ENCODE measurements around the gene CCL8. TPM values are rescaled to one million over a fixed set of nuclear protein-coding genes. Genes with fewer than 3 reads are reported as not detected.

Gene CCL8
- total RNA-seq, 1 experiment from 2014 or later, result not detected

DNA sequence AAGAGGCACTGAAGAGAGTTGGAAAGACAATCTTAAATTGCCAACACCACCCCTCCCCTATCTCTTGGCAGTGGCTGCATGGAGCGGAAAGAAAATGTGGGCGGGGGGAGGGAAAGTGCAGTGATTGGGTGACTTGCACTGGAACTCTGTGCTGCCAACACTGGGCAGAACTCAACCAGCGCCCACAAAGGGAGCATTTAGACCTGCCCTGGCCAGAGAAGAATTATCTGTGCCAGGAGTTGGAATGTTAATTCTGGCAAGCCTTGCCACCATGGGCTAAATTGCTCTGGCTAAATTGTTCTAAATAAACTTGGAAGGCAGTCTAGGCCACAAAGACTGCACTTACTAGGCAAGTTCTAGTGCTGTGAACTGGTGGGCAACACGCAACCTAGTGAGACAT, 30.5 kb downstream of the CCL8 start:
- DNase-seq (ENCODE audit: low read depth, low spot score) (no peak), ATAC-seq (no peak)
- in situ Hi-C loops (cut with HindIII; ENCODE audit: low pct_unique_long_range_greater_than_20kb, low sequenced_read_pairs), result no loop called here
- ChIA-PET POLR2A (interaction anchor here (0.6 kb wide), 1 partner anchor 24 kb away, joined by 3 read pairs; no protein-coding TSS in a partner anchor), CTCF (interaction anchor here (0.8 to 1.0 kb wide), 2 partner anchors 12 to 149 kb away, joined by 3 to 4 read pairs; no protein-coding TSS in a partner anchor)
- intact Hi-C loops (cut with micrococcal nuclease; ENCODE audit: unreplicated experiment), result no loop called here
- Histone ChIP-seq H3K4me3 (ENCODE audit: low read depth in 2 of 2, low read length in 2 of 2) (no peak overlapping the region), H3K9me3 (ENCODE audit: control insufficient read depth, insufficient read depth, low read depth, low read length) (no peaks in the 10 kb centered on the region), H3K27ac (ENCODE audit: low read length) (no peak overlapping the region), H3K36me3 (ENCODE audit: control insufficient read depth, insufficient read depth, low read length) (no peaks in the 10 kb centered on the region), H3K27me3 (ENCODE audit: control insufficient read depth, insufficient read depth, low read length) (no peaks in the 10 kb centered on the region), H3K4me1 (ENCODE audit: control insufficient read depth, insufficient read depth, low read length) (no peaks in the 10 kb centered on the region)
- no TSS peak for BruUV-seq (replicated peaks)
- TF ChIP-seq, protein P1, sequence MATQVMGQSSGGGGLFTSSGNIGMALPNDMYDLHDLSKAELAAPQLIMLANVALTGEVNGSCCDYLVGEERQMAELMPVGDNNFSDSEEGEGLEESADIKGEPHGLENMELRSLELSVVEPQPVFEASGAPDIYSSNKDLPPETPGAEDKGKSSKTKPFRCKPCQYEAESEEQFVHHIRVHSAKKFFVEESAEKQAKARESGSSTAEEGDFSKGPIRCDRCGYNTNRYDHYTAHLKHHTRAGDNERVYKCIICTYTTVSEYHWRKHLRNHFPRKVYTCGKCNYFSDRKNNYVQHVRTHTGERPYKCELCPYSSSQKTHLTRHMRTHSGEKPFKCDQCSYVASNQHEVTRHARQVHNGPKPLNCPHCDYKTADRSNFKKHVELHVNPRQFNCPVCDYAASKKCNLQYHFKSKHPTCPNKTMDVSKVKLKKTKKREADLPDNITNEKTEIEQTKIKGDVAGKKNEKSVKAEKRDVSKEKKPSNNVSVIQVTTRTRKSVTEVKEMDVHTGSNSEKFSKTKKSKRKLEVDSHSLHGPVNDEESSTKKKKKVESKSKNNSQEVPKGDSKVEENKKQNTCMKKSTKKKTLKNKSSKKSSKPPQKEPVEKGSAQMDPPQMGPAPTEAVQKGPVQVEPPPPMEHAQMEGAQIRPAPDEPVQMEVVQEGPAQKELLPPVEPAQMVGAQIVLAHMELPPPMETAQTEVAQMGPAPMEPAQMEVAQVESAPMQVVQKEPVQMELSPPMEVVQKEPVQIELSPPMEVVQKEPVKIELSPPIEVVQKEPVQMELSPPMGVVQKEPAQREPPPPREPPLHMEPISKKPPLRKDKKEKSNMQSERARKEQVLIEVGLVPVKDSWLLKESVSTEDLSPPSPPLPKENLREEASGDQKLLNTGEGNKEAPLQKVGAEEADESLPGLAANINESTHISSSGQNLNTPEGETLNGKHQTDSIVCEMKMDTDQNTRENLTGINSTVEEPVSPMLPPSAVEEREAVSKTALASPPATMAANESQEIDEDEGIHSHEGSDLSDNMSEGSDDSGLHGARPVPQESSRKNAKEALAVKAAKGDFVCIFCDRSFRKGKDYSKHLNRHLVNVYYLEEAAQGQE (IDR thresholded peaks at IDR 0.05; ENCODE audit: insufficient read depth in 1 of 2, low read depth in 2 of 2, low read length in 1 of 2), result no peak
- TF ChIP-seq POLR2AphosphoS5 (IDR thresholded peaks at IDR 0.05; ENCODE audit: low read depth, low read length), result no peak
- TF ChIP-seq SIN3A (IDR thresholded peaks at IDR 0.05; ENCODE audit: borderline replicate concordance, insufficient read depth, low read depth, low read length), result no peak
- no peak for TF ChIP-seq TCF7L2 (IDR thresholded peaks at IDR 0.05; ENCODE audit: low read depth, low read length)
- TF ChIP-seq, protein P2, sequence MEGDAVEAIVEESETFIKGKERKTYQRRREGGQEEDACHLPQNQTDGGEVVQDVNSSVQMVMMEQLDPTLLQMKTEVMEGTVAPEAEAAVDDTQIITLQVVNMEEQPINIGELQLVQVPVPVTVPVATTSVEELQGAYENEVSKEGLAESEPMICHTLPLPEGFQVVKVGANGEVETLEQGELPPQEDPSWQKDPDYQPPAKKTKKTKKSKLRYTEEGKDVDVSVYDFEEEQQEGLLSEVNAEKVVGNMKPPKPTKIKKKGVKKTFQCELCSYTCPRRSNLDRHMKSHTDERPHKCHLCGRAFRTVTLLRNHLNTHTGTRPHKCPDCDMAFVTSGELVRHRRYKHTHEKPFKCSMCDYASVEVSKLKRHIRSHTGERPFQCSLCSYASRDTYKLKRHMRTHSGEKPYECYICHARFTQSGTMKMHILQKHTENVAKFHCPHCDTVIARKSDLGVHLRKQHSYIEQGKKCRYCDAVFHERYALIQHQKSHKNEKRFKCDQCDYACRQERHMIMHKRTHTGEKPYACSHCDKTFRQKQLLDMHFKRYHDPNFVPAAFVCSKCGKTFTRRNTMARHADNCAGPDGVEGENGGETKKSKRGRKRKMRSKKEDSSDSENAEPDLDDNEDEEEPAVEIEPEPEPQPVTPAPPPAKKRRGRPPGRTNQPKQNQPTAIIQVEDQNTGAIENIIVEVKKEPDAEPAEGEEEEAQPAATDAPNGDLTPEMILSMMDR (IDR thresholded peaks at IDR 0.05), result no peak

DNA sequence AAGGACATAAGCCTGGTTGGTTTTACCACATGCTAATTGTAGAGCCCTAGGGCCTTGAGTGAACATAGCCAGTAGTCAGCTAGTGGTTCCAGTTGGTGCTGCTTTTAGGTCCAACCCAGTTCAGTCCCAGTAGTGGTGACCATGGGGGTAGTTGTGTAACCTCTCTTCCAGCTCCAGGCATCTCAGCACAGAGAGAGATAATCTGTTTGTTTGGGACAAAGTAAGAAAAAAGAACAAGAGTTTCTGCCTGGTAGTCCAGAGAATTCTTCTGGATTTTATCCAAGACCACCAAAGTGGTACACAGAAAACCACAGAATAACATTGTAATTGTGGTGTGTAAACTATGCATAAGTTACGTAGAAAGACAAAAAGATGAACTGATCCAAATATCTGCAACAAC, 31.9 kb downstream of the CCL8 start:
- H3K4me1 ChIP-seq (ENCODE audit: control insufficient read depth, insufficient read depth, low read length), result no peaks in the 10 kb centered on the region
- H3K36me3 ChIP-seq (ENCODE audit: control insufficient read depth, insufficient read depth, low read length), result no peaks in the 10 kb centered on the region
- TF ChIP-seq TCF7L2 (IDR thresholded peaks at IDR 0.05; ENCODE audit: low read depth, low read length) (no peak), SIN3A (IDR thresholded peaks at IDR 0.05; ENCODE audit: borderline replicate concordance, insufficient read depth, low read depth, low read length) (no peak), POLR2AphosphoS5 (IDR thresholded peaks at IDR 0.05; ENCODE audit: low read depth, low read length) (no peak)
- TF ChIP-seq, protein P2 (IDR thresholded peaks at IDR 0.05), result no peak
- TF ChIP-seq, protein P1 (IDR thresholded peaks at IDR 0.05; ENCODE audit: insufficient read depth in 1 of 2, low read depth in 2 of 2, low read length in 1 of 2), result no peak
- POLR2A ChIA-PET, result no interaction called here
- H3K27ac ChIP-seq (ENCODE audit: low read length), result no peak overlapping the region
- no peak overlapping the region for H3K4me3 ChIP-seq (ENCODE audit: low read depth in 2 of 2, low read length in 2 of 2)
- H3K27me3 ChIP-seq (ENCODE audit: control insufficient read depth, insufficient read depth, low read length), result no peaks in the 10 kb centered on the region
- DNase-seq (ENCODE audit: low read depth, low spot score) (no peak), ATAC-seq (no peak)
- no peaks in the 10 kb centered on the region for H3K9me3 ChIP-seq (ENCODE audit: control insufficient read depth, insufficient read depth, low read depth, low read length)
- in situ Hi-C loops (cut with HindIII; ENCODE audit: low pct_unique_long_range_greater_than_20kb, low sequenced_read_pairs) (no loop called here), intact Hi-C loops (cut with micrococcal nuclease; ENCODE audit: unreplicated experiment) (no loop called here)
- CTCF ChIA-PET, result no interaction called here
- no TSS peak for BruUV-seq (replicated peaks)
